Activated naive CD8-positive, alpha-beta T cell treated with anti-CD3 and anti-CD28 coated beads, Interleukin-2, amount 10 ng/mL, durations not matched to agents 7 days and 5 days (primary cell): ENCODE results near the gene NRF1. TPM values are rescaled to one million over a fixed set of nuclear protein-coding genes. Genes with fewer than 3 reads are reported as not detected.
"Not testable (repeated sequence)": the region's sequence is repeated elsewhere in the genome, so short reads cannot be mapped to it uniquely, and the experiment has no call there.

Experiments used
- ATAC-seq: fragments of 150-1000 bp; cut with Tn5 transposase; one replicate; pipeline ENCODE4 v1.10.0; 2021; ENCODE audit warnings: low read depth, moderate library complexity
- POLR2A ChIA-PET: fragments of 350-600 bp; sonication (Branson Sonifier 250); formaldehyde crosslinking; loops from one replicate; lab custom pipeline; 2021; ENCODE audit warnings: antibody characterized with exemption; lab: Charles Lee
- DNase-seq: peaks from one replicate; pipeline ENCODE4 v3.0.0; 2021
- H3K27ac Mint-ChIP-seq: one replicate; pipeline ENCODE4 v1.8.0; 2022; ENCODE audit warnings: mild to moderate bottlenecking, mixed read lengths
- H3K27me3 Mint-ChIP-seq: one replicate; pipeline ENCODE4 v1.8.0; 2022; ENCODE audit warnings: mild to moderate bottlenecking, moderate library complexity, mixed read lengths
- H3K36me3 Mint-ChIP-seq: one replicate; pipeline ENCODE4 v1.8.0; 2021; ENCODE audit warnings: mild to moderate bottlenecking, mixed read lengths
- H3K4me1 Mint-ChIP-seq: one replicate; pipeline ENCODE4 v1.8.0; 2021; ENCODE audit warnings: mixed read lengths
- H3K4me3 Mint-ChIP-seq: one replicate; pipeline ENCODE4 v1.8.0; 2022; ENCODE audit warnings: mild to moderate bottlenecking, moderate library complexity, mixed read lengths
- H3K9me3 Mint-ChIP-seq: one replicate; pipeline ENCODE4 v1.8.0; 2021; ENCODE audit warnings: mixed read lengths
- total RNA-seq, 2 experiments: library from RNA; stranded (reverse); gene quantifications; one replicate each; pipeline ENCODE4 v1.2.3, GENCODE V29; 2021

NRF1 gene
- total RNA-seq, 2 experiments from 2014 or later, result 32.5 to 33.6 TPM

DNA sequence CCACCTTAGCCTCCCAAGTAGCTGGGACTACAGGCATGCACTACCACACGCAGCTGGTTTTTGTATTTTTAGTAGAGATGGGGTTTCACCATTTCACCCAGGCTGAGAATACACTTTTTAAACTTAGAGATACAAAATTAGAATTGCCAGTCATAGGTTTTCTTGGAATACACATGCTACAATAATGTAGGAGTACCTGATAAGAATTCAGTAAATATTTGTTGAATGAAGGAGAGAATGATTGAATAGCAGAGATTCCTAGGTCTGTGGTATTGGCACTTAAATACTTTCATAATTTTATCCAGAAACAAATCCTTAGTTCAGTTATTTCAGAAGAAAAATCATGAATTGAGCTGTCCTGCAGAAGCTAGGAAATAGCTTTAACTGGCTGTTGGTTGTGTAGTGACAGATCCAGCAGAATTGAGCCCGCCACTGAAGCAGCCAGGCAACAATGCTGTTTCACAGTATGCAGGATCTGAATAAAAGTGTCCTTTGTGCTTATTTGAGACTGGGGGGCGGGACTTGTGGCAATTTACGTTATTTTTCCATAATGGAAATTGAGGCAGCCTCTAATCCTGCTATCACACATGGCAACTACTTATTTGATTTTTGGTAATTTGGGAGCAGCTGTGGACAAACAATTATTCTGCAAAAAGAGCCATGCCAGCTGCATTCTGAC is 31.5 kb downstream of the NRF1 start:
- H3K4me3 Mint-ChIP-seq, result no peak overlapping the region
- ATAC-seq, result no peak
- POLR2A ChIA-PET, result no interaction called here
- H3K27ac Mint-ChIP-seq, result no peak overlapping the region
- no peak for DNase-seq
- peaks cover 5% of the 10 kb centered on the region for H3K36me3 Mint-ChIP-seq
- peaks cover 10% of the 10 kb centered on the region for H3K4me1 Mint-ChIP-seq
- no peaks in the 10 kb centered on the region for H3K27me3 Mint-ChIP-seq
- H3K9me3 Mint-ChIP-seq, result no peaks in the 10 kb centered on the region

DNA sequence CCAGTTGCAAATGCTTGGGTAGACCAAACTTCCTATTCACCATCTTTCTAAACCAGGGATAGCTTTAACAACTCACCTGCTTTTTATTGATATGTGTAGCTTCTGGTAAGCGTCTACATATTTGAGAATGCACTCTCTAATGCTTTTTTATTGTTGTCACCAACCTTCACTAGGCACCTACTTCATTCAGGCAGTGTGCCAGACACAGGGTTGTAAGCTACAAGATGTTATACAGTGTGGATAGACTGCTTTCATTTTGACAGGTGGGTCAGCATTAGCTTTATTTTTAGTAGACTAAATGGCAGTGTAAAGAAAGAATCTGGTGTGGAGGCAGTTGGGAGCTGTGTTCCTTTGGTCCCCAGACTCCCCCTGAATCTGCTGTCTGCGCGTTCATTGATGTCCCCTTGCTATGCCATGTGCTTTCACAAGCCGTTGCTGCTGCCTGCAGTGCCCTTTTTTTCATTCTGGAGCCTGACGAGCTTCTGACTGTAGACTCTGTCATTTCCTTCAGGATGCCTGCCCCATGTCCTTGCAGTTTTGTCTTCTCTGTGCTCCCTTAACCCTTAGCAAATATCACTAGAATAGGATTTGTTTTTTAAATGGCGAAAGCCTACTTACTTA is 32.1 kb downstream of the NRF1 start:
- no peaks in the 10 kb centered on the region for H3K9me3 Mint-ChIP-seq
- H3K27me3 Mint-ChIP-seq, result no peaks in the 10 kb centered on the region
- H3K4me3 Mint-ChIP-seq, result no peak overlapping the region
- H3K36me3 Mint-ChIP-seq, result peaks cover 8% of the 10 kb centered on the region
- no peak for ATAC-seq
- POLR2A ChIA-PET, result interaction anchor here (0.6 kb wide), 1 partner anchor 355 kb away, joined by 4 read pairs; no protein-coding TSS in a partner anchor
- DNase-seq, result no peak
- no peak overlapping the region for H3K27ac Mint-ChIP-seq
- peaks cover 4% of the 10 kb centered on the region for H3K4me1 Mint-ChIP-seq

DNA sequence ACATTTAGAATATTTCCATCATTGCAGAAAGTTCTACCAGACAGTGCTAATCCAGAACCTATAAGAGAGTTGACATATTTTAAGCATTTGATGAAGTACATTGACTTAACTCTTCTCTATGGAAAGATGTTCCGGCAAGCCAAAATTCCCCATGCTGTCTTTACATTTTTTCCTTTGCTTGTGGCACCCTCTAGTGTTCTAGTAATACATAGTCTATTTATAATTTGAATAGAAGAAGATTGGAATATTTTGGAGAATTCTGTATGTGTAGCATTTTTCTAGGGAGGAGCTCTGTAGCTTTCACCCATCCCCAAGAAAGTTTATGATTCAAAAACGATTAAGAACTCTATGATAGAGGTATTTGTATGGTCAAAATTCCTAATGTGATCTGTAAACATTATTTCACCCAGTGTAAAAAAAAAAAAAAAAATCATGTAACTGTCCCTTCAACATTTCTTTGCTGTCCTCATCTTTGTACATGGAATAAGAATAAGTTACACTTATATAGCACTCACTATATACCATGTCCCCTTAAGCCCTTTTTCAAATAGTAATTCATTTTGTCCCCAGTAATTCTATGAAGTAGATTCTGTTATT is 33.2 kb downstream of the NRF1 start:
- Mint-ChIP-seq H3K9me3 (no peaks in the 10 kb centered on the region), H3K27me3 (no peaks in the 10 kb centered on the region), H3K4me1 (peaks cover 7% of the 10 kb centered on the region), H3K27ac (no peak overlapping the region), H3K4me3 (no peak overlapping the region), H3K36me3 (peaks cover 9% of the 10 kb centered on the region)
- no peak for ATAC-seq
- POLR2A ChIA-PET, result no interaction called here
- DNase-seq, result no peak

DNA sequence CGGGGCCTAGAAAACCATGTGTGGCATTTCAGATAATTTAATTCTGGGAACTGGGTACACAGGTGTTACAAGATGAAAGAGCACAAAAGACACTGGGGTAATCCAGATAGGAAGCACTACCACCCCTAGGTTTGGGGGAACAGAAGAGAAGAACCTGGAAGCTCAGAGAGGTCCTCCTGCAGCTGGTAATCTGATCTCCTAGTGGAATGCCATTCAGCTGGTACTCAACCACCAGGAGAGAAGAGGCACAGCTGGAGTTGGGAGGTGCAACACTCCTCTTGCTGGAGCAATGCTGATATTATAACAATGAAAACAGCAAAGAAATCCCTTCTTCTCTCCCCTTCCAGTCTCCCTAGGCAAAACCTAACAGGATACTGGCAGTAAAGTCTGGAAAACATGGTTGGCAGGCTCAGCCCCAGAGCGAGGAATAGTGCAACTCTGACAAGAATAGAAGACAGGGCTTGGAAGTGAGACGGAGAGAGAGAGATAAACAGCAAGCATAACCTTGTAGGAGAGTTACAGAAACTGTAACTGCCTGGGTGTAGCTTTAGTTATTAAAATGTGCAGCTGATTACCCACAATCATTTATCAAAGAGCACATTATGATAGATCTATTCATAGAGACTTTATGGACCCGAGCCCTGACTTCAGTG is 35.0 kb downstream of the NRF1 start:
- DNase-seq, result no peak
- Mint-ChIP-seq H3K27ac (no peak overlapping the region), H3K4me1 (peaks cover 7% of the 10 kb centered on the region), H3K36me3 (peaks cover 11% of the 10 kb centered on the region), H3K27me3 (no peaks in the 10 kb centered on the region), H3K4me3 (no peak overlapping the region), H3K9me3 (no peaks in the 10 kb centered on the region)
- no peak for ATAC-seq
- POLR2A ChIA-PET, result no interaction called here

DNA sequence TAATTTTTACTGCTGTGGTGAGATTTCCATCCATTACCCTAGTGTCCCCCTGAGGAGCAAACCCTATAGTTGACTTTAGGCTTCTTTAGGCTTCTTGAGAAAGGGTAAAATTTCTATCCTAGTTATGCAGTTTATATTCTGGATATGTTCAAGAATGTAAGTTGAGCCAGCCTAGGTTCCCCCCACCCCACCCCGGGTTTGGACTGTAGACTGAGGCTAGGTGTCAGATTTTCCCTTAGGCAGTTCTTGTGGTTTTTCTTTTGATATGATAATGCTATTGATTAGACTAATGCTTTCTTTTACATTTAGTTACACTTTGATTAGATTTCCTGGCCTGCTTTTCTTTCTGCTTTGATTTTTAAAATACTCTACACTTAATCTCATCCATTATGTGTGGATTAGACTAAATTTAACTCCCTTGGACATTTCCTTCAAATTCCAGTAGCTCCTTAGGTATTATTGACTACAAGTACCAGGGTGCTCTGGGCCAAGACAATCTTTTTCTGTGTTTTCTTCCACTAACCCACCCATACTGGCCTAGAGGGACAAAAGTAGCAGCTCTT is 37.7 kb downstream of the NRF1 start:
- no peak overlapping the region for H3K4me3 Mint-ChIP-seq
- ATAC-seq (no peak), DNase-seq (no peak)
- H3K9me3 Mint-ChIP-seq, result no peaks in the 10 kb centered on the region
- no peak overlapping the region for H3K27ac Mint-ChIP-seq
- H3K4me1 Mint-ChIP-seq, result peaks cover 7% of the 10 kb centered on the region
- H3K27me3 Mint-ChIP-seq, result no peaks in the 10 kb centered on the region
- POLR2A ChIA-PET, result interaction anchor here (0.5 kb wide), 1 partner anchor 47 kb away, joined by 3 read pairs; no protein-coding TSS in a partner anchor
- peaks cover 18% of the 10 kb centered on the region for H3K36me3 Mint-ChIP-seq

DNA sequence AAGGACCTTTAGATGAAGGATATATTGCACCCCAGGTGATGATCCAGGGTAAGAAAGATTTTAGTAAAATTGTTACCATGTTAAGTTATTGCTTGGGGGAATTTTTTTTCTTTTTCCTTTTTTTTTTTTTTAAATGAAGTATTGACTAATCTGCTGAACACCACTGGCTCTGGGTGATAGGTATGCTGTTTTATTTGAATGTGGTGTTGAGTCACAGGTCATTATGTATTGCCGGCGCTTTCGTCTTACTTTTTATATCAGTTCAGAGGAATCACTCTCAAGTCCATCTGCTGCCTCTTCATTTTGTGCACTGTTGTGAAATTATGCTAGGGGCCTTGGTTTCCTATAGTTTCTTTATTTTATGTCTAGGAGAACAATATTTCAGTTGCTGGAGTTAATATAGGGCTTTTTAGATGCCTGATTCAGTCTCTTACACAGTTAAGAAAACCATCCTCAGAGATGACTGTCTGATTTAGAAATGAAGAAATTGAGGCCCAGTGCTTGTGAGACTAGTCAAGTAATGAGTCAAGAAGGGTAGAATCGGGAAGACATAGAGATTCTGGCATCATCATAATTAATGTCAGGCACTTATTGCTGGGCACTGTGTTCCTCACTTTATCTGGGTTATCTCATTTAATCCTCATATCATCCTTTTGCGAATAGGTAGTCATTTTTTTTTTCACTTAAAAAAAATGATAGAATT is 38.7 kb downstream of the NRF1 start:
- peaks cover 7% of the 10 kb centered on the region for H3K4me1 Mint-ChIP-seq
- H3K4me3 Mint-ChIP-seq, result no peak overlapping the region
- no peaks in the 10 kb centered on the region for H3K27me3 Mint-ChIP-seq
- H3K9me3 Mint-ChIP-seq, result no peaks in the 10 kb centered on the region
- no peak for ATAC-seq
- DNase-seq, result no peak
- POLR2A ChIA-PET, result no interaction called here
- no peak overlapping the region for H3K27ac Mint-ChIP-seq
- peaks cover 20% of the 10 kb centered on the region for H3K36me3 Mint-ChIP-seq

DNA sequence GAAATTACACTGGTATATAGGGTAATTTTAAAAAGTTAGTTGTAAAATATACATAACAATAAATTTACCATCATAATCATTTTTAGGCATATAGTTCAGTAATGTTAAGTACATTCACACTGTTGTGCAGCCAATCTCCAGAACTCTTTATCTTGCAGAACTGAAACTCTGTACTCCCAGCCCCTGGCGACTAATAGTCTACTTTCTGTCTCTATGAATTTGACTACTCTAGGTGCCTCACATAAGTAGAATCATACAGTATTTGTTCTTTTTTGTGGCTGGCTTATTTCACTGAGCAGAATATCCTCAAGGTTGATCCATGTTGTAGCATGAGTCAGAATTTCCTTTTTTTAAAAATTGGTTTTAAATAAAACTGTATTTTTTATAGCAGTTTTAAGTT is 41.4 kb downstream of the NRF1 start:
- Mint-ChIP-seq H3K36me3 (peaks cover 21% of the 10 kb centered on the region), H3K27ac (no peak overlapping the region), H3K4me1 (peaks cover 7% of the 10 kb centered on the region), H3K27me3 (no peaks in the 10 kb centered on the region), H3K9me3 (no peaks in the 10 kb centered on the region), H3K4me3 (no peak overlapping the region)
- ATAC-seq, result no peak
- no peak for DNase-seq
- POLR2A ChIA-PET, result no interaction called here

DNA sequence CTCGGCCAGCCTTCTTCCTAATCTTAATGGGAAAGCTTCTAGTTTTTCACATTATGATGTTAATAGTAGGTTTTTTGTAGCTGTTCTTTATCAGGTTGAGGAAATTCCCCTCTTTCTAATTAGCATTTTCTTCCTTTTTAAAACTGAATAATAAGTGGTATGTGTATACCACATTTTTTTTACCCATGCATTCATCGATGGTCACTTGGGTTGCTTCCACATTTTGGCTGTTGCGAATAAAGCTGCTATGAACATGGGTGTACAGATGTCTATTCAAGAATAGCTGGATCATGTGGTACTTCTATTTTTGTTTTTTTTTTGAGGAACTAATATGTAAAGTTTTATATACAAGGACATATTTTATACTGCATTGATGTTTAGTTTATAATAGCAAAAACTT is 44.3 kb downstream of the NRF1 start:
- H3K27me3 Mint-ChIP-seq, result no peaks in the 10 kb centered on the region

DNA sequence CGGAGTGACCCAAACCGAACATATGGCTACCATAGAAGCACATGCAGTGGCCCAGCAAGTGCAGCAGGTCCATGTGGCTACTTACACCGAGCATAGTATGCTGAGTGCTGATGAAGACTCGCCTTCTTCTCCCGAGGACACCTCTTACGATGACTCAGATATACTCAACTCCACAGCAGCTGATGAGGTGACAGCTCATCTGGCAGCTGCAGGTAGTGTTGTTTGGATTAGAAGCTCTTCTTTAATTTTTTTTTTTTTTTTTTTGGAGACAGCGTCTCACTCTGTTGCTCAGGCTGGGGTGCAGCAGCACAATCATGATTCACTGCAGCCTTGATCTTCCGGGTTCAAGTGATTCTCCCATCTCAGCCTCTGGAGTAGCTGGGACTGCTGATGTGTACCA is 45.8 kb downstream of the NRF1 start:
- H3K36me3 Mint-ChIP-seq, result peaks cover 51% of the 10 kb centered on the region
- DNase-seq (no peak), ATAC-seq (no peak)
- no peak overlapping the region for H3K4me3 Mint-ChIP-seq
- no peaks in the 10 kb centered on the region for H3K27me3 Mint-ChIP-seq
- peaks cover 2% of the 10 kb centered on the region for H3K4me1 Mint-ChIP-seq
- H3K27ac Mint-ChIP-seq, result no peak overlapping the region
- H3K9me3 Mint-ChIP-seq, result peaks cover 17% of the 10 kb centered on the region
- POLR2A ChIA-PET, result interaction anchor here (0.7 kb wide), 1 partner anchor 46 kb away, joined by 4 read pairs; no protein-coding TSS in a partner anchor

More for the DNA sequence above, 44.3 kb downstream of the NRF1 start:
- Mint-ChIP-seq H3K27ac (no peak overlapping the region), H3K4me3 (no peak overlapping the region), H3K9me3 (peaks cover 9% of the 10 kb centered on the region), H3K36me3 (peaks cover 39% of the 10 kb centered on the region), H3K4me1 (peaks cover 2% of the 10 kb centered on the region)
- no peak for ATAC-seq
- POLR2A ChIA-PET, result interaction anchor here (0.6 to 0.9 kb wide), 3 partner anchors 22 to 174 kb away, joined by 3 to 4 read pairs (median 4); no protein-coding TSS in a partner anchor
- DNase-seq, result no peak

DNA sequence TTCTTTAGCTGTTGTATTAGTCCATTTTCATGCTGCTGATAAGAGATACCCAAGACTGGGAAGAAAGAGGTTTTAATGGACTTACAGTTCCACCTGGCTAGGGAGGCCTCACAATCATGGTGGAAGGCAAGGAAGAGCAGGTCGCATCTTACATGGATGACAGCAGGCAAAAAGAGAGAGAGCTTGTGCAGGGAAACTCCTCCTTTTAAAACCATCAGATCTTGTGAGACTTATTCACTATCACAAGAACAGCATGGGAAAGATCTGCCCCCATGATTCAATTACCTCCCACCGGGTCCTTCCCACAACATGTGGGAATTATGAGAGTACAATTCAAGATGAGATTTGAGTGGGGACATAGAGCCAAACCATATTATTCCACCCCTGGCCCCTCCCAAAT is 48.4 kb downstream of the NRF1 start:
- H3K4me3 Mint-ChIP-seq, POLR2A ChIA-PET, ATAC-seq, H3K27ac Mint-ChIP-seq, H3K27me3 Mint-ChIP-seq, DNase-seq, H3K4me1 Mint-ChIP-seq: not testable (repeated sequence)
- H3K36me3 Mint-ChIP-seq, result peaks cover 54% of the 10 kb centered on the region
- H3K9me3 Mint-ChIP-seq, result peaks cover 17% of the 10 kb centered on the region

DNA sequence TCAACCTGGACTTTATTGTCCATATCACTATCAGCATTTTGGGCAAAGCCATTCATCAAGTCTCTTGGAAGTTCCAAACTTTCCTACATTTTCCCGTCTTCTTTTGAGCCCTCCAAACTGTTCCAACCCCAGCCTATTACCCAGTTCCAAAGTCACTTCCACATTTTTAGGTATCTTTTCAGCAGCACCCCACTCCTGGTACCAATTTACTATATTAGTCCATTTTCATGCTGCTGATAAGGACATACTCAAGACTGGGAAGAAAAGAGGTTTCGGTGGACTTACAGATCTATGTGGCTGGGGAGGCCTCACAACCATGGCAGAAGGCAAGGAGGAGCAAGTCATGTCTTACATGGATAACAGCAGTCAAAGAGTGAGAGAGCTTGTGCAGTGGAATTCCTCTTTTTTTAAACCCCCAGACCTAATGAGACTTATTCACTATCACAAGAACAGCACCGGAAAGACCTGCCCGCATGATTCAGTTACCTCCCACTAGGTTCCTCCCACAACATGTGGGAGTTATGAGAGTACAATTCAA is 50.2 kb downstream of the NRF1 start:
- Mint-ChIP-seq H3K27ac (no peak overlapping the region), H3K9me3 (peaks cover 17% of the 10 kb centered on the region), H3K4me3 (no peak overlapping the region), H3K4me1 (peaks cover 4% of the 10 kb centered on the region), H3K27me3 (no peaks in the 10 kb centered on the region), H3K36me3 (peaks cover 54% of the 10 kb centered on the region)
- DNase-seq (no peak), ATAC-seq (no peak)
- POLR2A ChIA-PET, result interaction anchor here (0.7 kb wide), 1 partner anchor 85 kb away, joined by 3 read pairs; no protein-coding TSS in a partner anchor

DNA sequence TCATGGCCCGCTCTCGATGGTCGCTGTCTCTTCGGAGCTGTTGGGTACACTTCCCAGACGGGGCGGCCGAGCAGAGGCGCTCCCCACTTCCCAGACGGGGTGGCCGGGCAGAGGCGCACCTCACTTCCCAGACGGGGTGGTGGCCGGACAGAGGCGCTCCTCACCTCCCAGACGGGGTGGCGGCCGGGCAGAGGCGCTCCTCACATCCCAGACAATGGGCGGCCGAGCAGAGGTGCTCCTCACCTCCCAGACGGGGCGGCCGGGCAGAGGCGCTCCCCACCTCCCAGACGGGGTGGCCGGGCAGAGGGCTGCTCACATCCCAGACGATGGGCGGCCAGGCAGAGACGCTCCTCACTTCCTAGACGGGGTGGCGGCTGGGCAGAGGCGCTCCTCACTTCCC is 51.7 kb downstream of the NRF1 start:
- DNase-seq, POLR2A ChIA-PET, ATAC-seq, H3K4me1 Mint-ChIP-seq, H3K27me3 Mint-ChIP-seq, H3K27ac Mint-ChIP-seq, H3K4me3 Mint-ChIP-seq: not testable (repeated sequence)
- Mint-ChIP-seq H3K36me3 (peaks cover 47% of the 10 kb centered on the region), H3K9me3 (peaks cover 17% of the 10 kb centered on the region)
